GM19463 (cell line): ENCODE results near the gene TARBP2.

ENCODE experiments used
- ATAC-seq: cut with Tn5 transposase; IDR thresholded peaks from one replicate; pipeline ENCODE4 v1.9.1; 2021; ENCODE audit warnings: mild to moderate bottlenecking, moderate library complexity; ENCODE audit not compliant: unreplicated experiment

The TARBP2 gene

GRCh38 chr12:53552361-53553327 lies 51.6 kb downstream of the TARBP2 start:
- no peak for ATAC-seq
